Measurements from ENCODE around the gene KRT36. TPM values are rescaled to one million over a fixed set of nuclear protein-coding genes. Genes with fewer than 3 reads are reported as not detected.

KRT36 gene
- total and polyA plus RNA-seq, 2 of the 8 experiments (the other 6 are each of a cell fraction or from before 2014, with no cell fraction given): not detected

DNA sequence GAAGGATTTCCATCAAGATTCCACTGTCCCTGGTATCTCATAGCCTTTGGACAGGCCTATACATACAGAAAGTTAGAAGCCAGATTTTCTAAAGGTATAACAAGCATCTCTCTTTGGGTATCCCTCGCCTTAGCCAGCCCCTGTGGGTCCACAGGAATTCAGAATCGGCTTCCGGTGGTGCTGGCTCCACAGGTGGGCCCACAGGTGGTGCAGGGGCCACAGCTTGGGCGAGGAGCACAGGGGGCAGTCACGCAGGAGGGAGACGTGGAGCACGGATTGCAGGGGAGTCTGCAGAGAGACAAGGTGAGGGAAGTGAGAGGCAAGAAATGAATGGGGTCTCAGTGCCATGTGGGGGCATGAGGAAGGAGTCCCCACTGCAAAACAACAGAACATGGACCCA lies 52.5 kb downstream of the KRT36 start:
- no peaks in the 10 kb centered on the region for H3K36me3 ChIP-seq (ENCODE audit: control insufficient read depth in 2 of 4, insufficient read depth in 4 of 4, low read length in 3 of 4)
- H2BK15ac ChIP-seq (ENCODE audit: low read length): no peak overlapping the region
- H2BK20ac ChIP-seq (ENCODE audit: low read length): no peak overlapping the region
- H4K5ac ChIP-seq (ENCODE audit: insufficient read length, low read depth, low read length): no peak overlapping the region
- no peaks in the 10 kb centered on the region for H3K27me3 ChIP-seq (replicated peaks in 1 of 4; ENCODE audit: control insufficient read depth in 3 of 4, extremely low read depth in 1 of 4, insufficient read depth in 3 of 4, low read length in 3 of 4)
- no peak overlapping the region for H2BK5ac ChIP-seq (ENCODE audit: low read depth, low read length)
- ChIA-PET CTCF (ENCODE audit: partially characterized antibody) (no interaction called here), POLR2A (ENCODE audit: partially characterized antibody) (no interaction called here)
- H3K56ac ChIP-seq (replicated peaks; ENCODE audit: insufficient read length, low read depth, low read length): no peak overlapping the region
- TF ChIP-seq CBX5 (IDR thresholded peaks at IDR 0.05; ENCODE audit: low read depth, low read length) (no peak), EGR1 (IDR thresholded peaks at IDR 0.05; ENCODE audit: borderline replicate concordance, low read depth, low read length) (no peak), CEBPB (IDR thresholded peaks at IDR 0.05; ENCODE audit: low read depth, low read length) (no peak), POLR2A (IDR thresholded peaks at IDR 0.05; ENCODE audit: control extremely low read depth in 1 of 2, low read depth in 2 of 2, low read length in 2 of 2) (no peak)
- H2AFZ ChIP-seq (ENCODE audit: low read length): no peak overlapping the region
- H3K9ac ChIP-seq (replicated peaks in 1 of 4; ENCODE audit: extremely low read depth in 1 of 4, low read depth in 3 of 4, low read length in 3 of 4): no peak overlapping the region
- no peak overlapping the region for H2AK5ac ChIP-seq (ENCODE audit: low read depth, low read length)
- H2BK120ac ChIP-seq (replicated peaks; ENCODE audit: low read depth, low read length): no peak overlapping the region
- no peak overlapping the region for H3K27ac ChIP-seq (ENCODE audit: low read depth, low read length)
- H3K23ac ChIP-seq (ENCODE audit: insufficient read length): no peak overlapping the region
- H4K8ac ChIP-seq (ENCODE audit: extremely low read depth, insufficient read depth, low read length): no peak overlapping the region
- H3K4me3 ChIP-seq (ENCODE audit: extremely low read depth in 1 of 4, insufficient read depth in 2 of 4, low read depth in 3 of 4, low read length in 4 of 4): no peak overlapping the region
- no peak overlapping the region for H2BK12ac ChIP-seq (ENCODE audit: low read depth, low read length)
- H3K4me2 ChIP-seq (ENCODE audit: insufficient read depth in 1 of 2, low read depth in 2 of 2, low read length in 2 of 2): no peak overlapping the region
- no peak overlapping the region for H4K91ac ChIP-seq (replicated peaks; ENCODE audit: insufficient read length, low read length)
- H3K18ac ChIP-seq (ENCODE audit: extremely low read depth, low read length): no peak overlapping the region
- no peaks in the 10 kb centered on the region; a peak in 1 of 4 replicates for H3K9me3 ChIP-seq (ENCODE audit: insufficient read depth in 2 of 2, low read depth in 1 of 2, low read length in 1 of 2)
- H3K4me1 ChIP-seq (replicated peaks in 1 of 4; ENCODE audit: control insufficient read depth in 3 of 4, insufficient read depth in 4 of 4, low read length in 3 of 4): no peaks in the 10 kb centered on the region
- 86% methylated on average over 7 of the region's 7 CpGs; no CpG with 5 or more reads in 1 of the 2 experiments for WGBS, 2 experiments (ENCODE audit: extremely low coverage in 1 of 2, insufficient coverage in 1 of 2, insufficient read length in 1 of 2, insufficient replicate concordance in 2 of 2, low coverage in 1 of 2, low lambda C conversion rate in 2 of 2, missing lambda C conversion rate in 1 of 2)
- no peaks in the 10 kb centered on the region for H3K23me2 ChIP-seq (ENCODE audit: low read depth, low read length)
- H3K4ac ChIP-seq (replicated peaks; ENCODE audit: insufficient read length, low read depth, low read length): no peak overlapping the region
- no peaks in the 10 kb centered on the region for H4K20me1 ChIP-seq (replicated peaks in 1 of 2; ENCODE audit: control insufficient read depth in 1 of 2, insufficient read depth in 2 of 2, low read length in 2 of 2)
- no peak for FAIRE-seq
- no peaks in the 10 kb centered on the region for H3K79me1 ChIP-seq (ENCODE audit: low read depth, low read length)
- DNase-seq (ENCODE audit: low read depth in 1 of 2, low spot score in 2 of 2): no peak
- no peaks in the 10 kb centered on the region for H3K79me2 ChIP-seq (ENCODE audit: control insufficient read depth in 1 of 2, insufficient read depth in 2 of 2, low read length in 2 of 2)
- no peak overlapping the region for H3K14ac ChIP-seq (ENCODE audit: insufficient read length)

Small RNAs within 50 kb of the gene (microRNA-seq; reads per million reads assigned to microRNA genes)
- gene MIR6510 (ENCODE audit: borderline microRNAs expressed in 2 of 2, borderline number of aligned reads in 2 of 2, borderline replicate concordance in 1 of 2): 0 reads per million in 2 experiments

Small RNAs within 50 kb of the gene (small RNA-seq; reads per million reads assigned to genes)
- not detected for gene RNU2-32P (ENCODE audit: insufficient read depth)

Other genes with a start within 250 kb of the KRT36 start
- gene KRTAP9-4, start 240.2 kb downstream of the KRT36 start, total RNA-seq (2021; fragmentation: NEBNext Ultra II Directional; extraction: Animal tissue kit (Norgen Biotek cat#: 25700)): not detected in 2 replicates
- 0.13 TPM in 1 of 2 replicates, not detected in the other for gene KRTAP9-4, start 240.2 kb downstream of the KRT36 start, polyA plus RNA-seq (2011; rRNA removed)
- gene KRTAP9-9, start 234.5 kb downstream of the KRT36 start, total RNA-seq (2021; fragmentation: NEBNext Ultra II Directional; extraction: Animal tissue kit (Norgen Biotek cat#: 25700)): not detected in 2 replicates
- gene KRTAP9-9, start 234.5 kb downstream of the KRT36 start, polyA plus RNA-seq (2011; rRNA removed): not detected in 2 replicates
- gene KRTAP9-6, start 224.5 kb downstream of the KRT36 start, total RNA-seq (2021; fragmentation: NEBNext Ultra II Directional; extraction: Animal tissue kit (Norgen Biotek cat#: 25700)): not detected in 2 replicates
- not detected in 2 replicates for gene KRTAP9-6, start 224.5 kb downstream of the KRT36 start, polyA plus RNA-seq (2011; rRNA removed)
- gene KRTAP9-7, start 214.2 kb downstream of the KRT36 start, total RNA-seq (2021; fragmentation: NEBNext Ultra II Directional; extraction: Animal tissue kit (Norgen Biotek cat#: 25700)): not detected in 2 replicates
- not detected in 2 replicates for gene KRTAP9-7, start 214.2 kb downstream of the KRT36 start, polyA plus RNA-seq (2011; rRNA removed)
- gene KRTAP29-1, start 187.1 kb downstream of the KRT36 start, total RNA-seq (2021; fragmentation: NEBNext Ultra II Directional; extraction: Animal tissue kit (Norgen Biotek cat#: 25700)): not detected in 2 replicates
- not detected in 2 replicates for gene KRTAP29-1, start 187.1 kb downstream of the KRT36 start, polyA plus RNA-seq (2011; rRNA removed)
- gene KRTAP16-1, start 180.6 kb downstream of the KRT36 start, total RNA-seq (2021; fragmentation: NEBNext Ultra II Directional; extraction: Animal tissue kit (Norgen Biotek cat#: 25700)): not detected in 2 replicates
- not detected in 2 replicates for gene KRTAP16-1, start 180.6 kb downstream of the KRT36 start, polyA plus RNA-seq (2011; rRNA removed)
- gene KRTAP17-1, start 174.2 kb downstream of the KRT36 start, total RNA-seq (2021; fragmentation: NEBNext Ultra II Directional; extraction: Animal tissue kit (Norgen Biotek cat#: 25700)): not detected in 2 replicates
- gene KRTAP17-1, start 174.2 kb downstream of the KRT36 start, polyA plus RNA-seq (2011; rRNA removed): not detected in 2 replicates
- not detected in 2 replicates for gene KRT33A, start 139.1 kb downstream of the KRT36 start, total RNA-seq (2021; fragmentation: NEBNext Ultra II Directional; extraction: Animal tissue kit (Norgen Biotek cat#: 25700))
- gene KRT33A, start 139.1 kb downstream of the KRT36 start, polyA plus RNA-seq (2011; rRNA removed): not detected in 2 replicates
- gene KRT33B, start 120.1 kb downstream of the KRT36 start, total RNA-seq (2021; fragmentation: NEBNext Ultra II Directional; extraction: Animal tissue kit (Norgen Biotek cat#: 25700)): not detected in 2 replicates
- gene KRT33B, start 120.1 kb downstream of the KRT36 start, polyA plus RNA-seq (2011; rRNA removed): not detected in 2 replicates
- not detected in 2 replicates for gene KRT34, start 107.6 kb downstream of the KRT36 start, total RNA-seq (2021; fragmentation: NEBNext Ultra II Directional; extraction: Animal tissue kit (Norgen Biotek cat#: 25700))
- not detected in 2 replicates for gene KRT34, start 107.6 kb downstream of the KRT36 start, polyA plus RNA-seq (2011; rRNA removed)
- gene KRT31, start 92.3 kb downstream of the KRT36 start, total RNA-seq (2021; fragmentation: NEBNext Ultra II Directional; extraction: Animal tissue kit (Norgen Biotek cat#: 25700)): not detected in 2 replicates
- not detected in 2 replicates for gene KRT31, start 92.3 kb downstream of the KRT36 start, polyA plus RNA-seq (2011; rRNA removed)
- gene KRT37, start 65.3 kb downstream of the KRT36 start, total RNA-seq (2021; fragmentation: NEBNext Ultra II Directional; extraction: Animal tissue kit (Norgen Biotek cat#: 25700)): not detected in 2 replicates
- not detected in 2 replicates for gene KRT37, start 65.3 kb downstream of the KRT36 start, polyA plus RNA-seq (2011; rRNA removed)
- gene KRT38, start 48.9 kb downstream of the KRT36 start, total RNA-seq (2021; fragmentation: NEBNext Ultra II Directional; extraction: Animal tissue kit (Norgen Biotek cat#: 25700)): not detected in 2 replicates
- not detected in 2 replicates for gene KRT38, start 48.9 kb downstream of the KRT36 start, polyA plus RNA-seq (2011; rRNA removed)
- gene KRT32, start 22.5 kb downstream of the KRT36 start, total RNA-seq (2021; fragmentation: NEBNext Ultra II Directional; extraction: Animal tissue kit (Norgen Biotek cat#: 25700)): not detected in 2 replicates
- not detected in 2 replicates for gene KRT32, start 22.5 kb downstream of the KRT36 start, polyA plus RNA-seq (2011; rRNA removed)
- gene KRT35, start 8.8 kb downstream of the KRT36 start, total RNA-seq (2021; fragmentation: NEBNext Ultra II Directional; extraction: Animal tissue kit (Norgen Biotek cat#: 25700)): not detected in 2 replicates
- not detected in 2 replicates for gene KRT35, start 8.8 kb downstream of the KRT36 start, polyA plus RNA-seq (2011; rRNA removed)
- not detected in 2 replicates for gene KRT13, start 15.7 kb upstream of the KRT36 start, total RNA-seq (2021; fragmentation: NEBNext Ultra II Directional; extraction: Animal tissue kit (Norgen Biotek cat#: 25700))
- 0.09 and 0.17 TPM in 2 replicates for gene KRT13, start 15.7 kb upstream of the KRT36 start, polyA plus RNA-seq (2011; rRNA removed)
- gene KRT15, start 29.0 kb upstream of the KRT36 start, total RNA-seq (2021; fragmentation: NEBNext Ultra II Directional; extraction: Animal tissue kit (Norgen Biotek cat#: 25700)): 0.13 and 0.21 TPM in 2 replicates
- gene KRT15, start 29.0 kb upstream of the KRT36 start, polyA plus RNA-seq (2011; rRNA removed): 0.09 and 0.11 TPM in 2 replicates
- gene KRT19, start 38.4 kb upstream of the KRT36 start, total RNA-seq (2021; fragmentation: NEBNext Ultra II Directional; extraction: Animal tissue kit (Norgen Biotek cat#: 25700)): 122 and 137 TPM in 2 replicates
- gene KRT19, start 38.4 kb upstream of the KRT36 start, polyA plus RNA-seq (2011; rRNA removed): 120 and 192 TPM in 2 replicates
- gene KRT9, start 82.1 kb upstream of the KRT36 start, total RNA-seq (2021; fragmentation: NEBNext Ultra II Directional; extraction: Animal tissue kit (Norgen Biotek cat#: 25700)): not detected in 2 replicates
- not detected in 2 replicates for gene KRT9, start 82.1 kb upstream of the KRT36 start, polyA plus RNA-seq (2011; rRNA removed)
- not detected in 2 replicates for gene KRT14, start 97.0 kb upstream of the KRT36 start, total RNA-seq (2021; fragmentation: NEBNext Ultra II Directional; extraction: Animal tissue kit (Norgen Biotek cat#: 25700))
- gene KRT14, start 97.0 kb upstream of the KRT36 start, polyA plus RNA-seq (2011; rRNA removed): 0.13 and 0.35 TPM in 2 replicates
- gene KRT16, start 122.9 kb upstream of the KRT36 start, total RNA-seq (2021; fragmentation: NEBNext Ultra II Directional; extraction: Animal tissue kit (Norgen Biotek cat#: 25700)): not detected in 2 replicates
- not detected in 2 replicates for gene KRT16, start 122.9 kb upstream of the KRT36 start, polyA plus RNA-seq (2011; rRNA removed)
- gene KRT17, start 134.7 kb upstream of the KRT36 start, total RNA-seq (2021; fragmentation: NEBNext Ultra II Directional; extraction: Animal tissue kit (Norgen Biotek cat#: 25700)): 0.36 and 0.50 TPM in 2 replicates
- gene KRT17, start 134.7 kb upstream of the KRT36 start, polyA plus RNA-seq (2011; rRNA removed): 0.95 and 0.96 TPM in 2 replicates
- gene EIF1, start 199.0 kb upstream of the KRT36 start, total RNA-seq (2021; fragmentation: NEBNext Ultra II Directional; extraction: Animal tissue kit (Norgen Biotek cat#: 25700)): 528 and 539 TPM in 2 replicates
- 89.3 and 175 TPM in 2 replicates for gene EIF1, start 199.0 kb upstream of the KRT36 start, polyA plus RNA-seq (2011; rRNA removed)
- gene GAST, start 222.4 kb upstream of the KRT36 start, total RNA-seq (2021; fragmentation: NEBNext Ultra II Directional; extraction: Animal tissue kit (Norgen Biotek cat#: 25700)): not detected in 2 replicates
- gene GAST, start 222.4 kb upstream of the KRT36 start, polyA plus RNA-seq (2011; rRNA removed): not detected in 2 replicates
- 3.6 and 3.8 TPM in 2 replicates for gene HAP1, start 244.7 kb upstream of the KRT36 start, total RNA-seq (2021; fragmentation: NEBNext Ultra II Directional; extraction: Animal tissue kit (Norgen Biotek cat#: 25700))
- gene HAP1, start 244.7 kb upstream of the KRT36 start, polyA plus RNA-seq (2011; rRNA removed): 2.3 and 3.4 TPM in 2 replicates